Measurements from ENCODE around the gene KRTAP10-9.

Gene KRTAP10-9

DNA sequence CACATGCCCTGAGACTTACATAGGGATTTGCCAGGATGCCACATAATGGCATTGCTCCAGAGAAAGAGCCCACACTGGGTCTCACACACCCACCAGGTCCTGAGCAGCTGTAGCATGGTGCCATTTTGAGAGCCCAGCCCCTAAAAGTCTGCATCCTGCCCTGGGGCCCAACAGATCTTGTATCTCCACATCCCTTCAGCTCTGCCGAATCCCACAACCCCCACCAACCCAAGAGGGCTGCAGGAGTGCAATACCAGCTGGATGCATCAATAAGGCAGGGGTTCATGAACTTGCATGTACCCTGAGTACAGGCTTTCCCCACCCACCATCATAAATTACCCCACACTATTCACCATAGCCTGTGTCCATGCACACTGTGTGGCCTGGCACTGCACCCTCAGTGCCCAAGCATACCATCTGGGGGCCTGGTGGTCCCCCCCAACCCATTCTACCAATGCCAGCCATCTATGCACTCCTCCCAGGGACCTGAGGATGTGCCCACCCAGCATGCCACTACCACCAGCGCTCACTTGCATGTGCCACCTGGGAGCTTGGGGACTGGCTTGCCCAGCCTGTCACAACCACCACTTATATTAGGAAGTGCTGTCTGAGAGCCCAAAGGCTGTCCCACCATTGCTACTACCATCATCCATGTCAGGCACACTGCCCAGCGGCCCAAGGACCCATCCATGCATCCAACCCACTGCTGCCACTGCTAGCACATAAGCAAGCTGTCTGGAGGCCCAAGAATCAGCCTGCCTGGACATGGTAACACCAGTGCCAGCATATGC, 43.9 kb downstream of the KRTAP10-9 start:
- Mint-ChIP-seq H3K36me3 (ENCODE audit: low read depth) (no peaks in the 10 kb centered on the region), H3K4me3 (no peak overlapping the region), H3K4me1 (ENCODE audit: low read depth) (no peaks in the 10 kb centered on the region), H3K27ac (no peak overlapping the region), H3K9me3 (peaks cover 24% of the 10 kb centered on the region), H3K27me3 (no peaks in the 10 kb centered on the region)
- no peak for DNase-seq

DNA sequence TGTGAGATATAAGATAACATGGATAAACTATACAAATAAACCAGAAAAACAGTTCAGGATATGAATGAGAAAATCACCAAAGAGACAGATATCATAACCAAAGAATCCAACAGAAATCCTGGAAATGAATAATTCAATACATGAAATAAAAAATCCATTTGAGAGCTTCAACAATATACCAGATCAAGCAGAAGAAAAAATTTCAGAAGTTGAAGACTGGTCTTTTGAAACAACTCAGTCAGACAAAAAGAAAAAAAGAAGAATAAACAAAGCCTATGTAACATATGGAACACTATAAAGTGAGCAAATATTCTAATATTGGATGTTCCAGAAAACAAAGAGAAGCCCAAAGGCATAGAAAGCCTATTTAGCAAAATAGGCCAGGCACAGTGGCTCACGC, 45.0 kb downstream of the KRTAP10-9 start:
- H3K4me1 Mint-ChIP-seq (ENCODE audit: low read depth): no peaks in the 10 kb centered on the region
- H3K4me3 Mint-ChIP-seq: no peak overlapping the region
- no peaks in the 10 kb centered on the region for H3K27me3 Mint-ChIP-seq
- no peak for DNase-seq
- H3K27ac Mint-ChIP-seq: no peak overlapping the region
- H3K36me3 Mint-ChIP-seq (ENCODE audit: low read depth): no peaks in the 10 kb centered on the region
- peaks cover 24% of the 10 kb centered on the region for H3K9me3 Mint-ChIP-seq

- no peak overlapping the region for H3K4me3 Mint-ChIP-seq
- no peaks in the 10 kb centered on the region for H3K36me3 Mint-ChIP-seq (ENCODE audit: low read depth)
- no peak overlapping the region for H3K27ac Mint-ChIP-seq
- no peaks in the 10 kb centered on the region for H3K27me3 Mint-ChIP-seq
- DNase-seq: no peak
- H3K9me3 Mint-ChIP-seq: peaks cover 4% of the 10 kb centered on the region
- H3K4me1 Mint-ChIP-seq (ENCODE audit: low read depth): no peaks in the 10 kb centered on the region
Observed at GRCh38 chr21:44677881-44678280, 51.0 kb downstream of the KRTAP10-9 start.
